ENCODE data around the gene IGSF9B. TPM values are rescaled to one million over a fixed set of nuclear protein-coding genes. Genes with fewer than 3 reads are reported as not detected.

IGSF9B gene
- total and polyA plus RNA-seq, 10 of the 15 experiments (the other 5 are each of a cell fraction or from before 2014, with no cell fraction given), result 0.03 to 3.7 (median 0.20) TPM; not detected in 2

DNA sequence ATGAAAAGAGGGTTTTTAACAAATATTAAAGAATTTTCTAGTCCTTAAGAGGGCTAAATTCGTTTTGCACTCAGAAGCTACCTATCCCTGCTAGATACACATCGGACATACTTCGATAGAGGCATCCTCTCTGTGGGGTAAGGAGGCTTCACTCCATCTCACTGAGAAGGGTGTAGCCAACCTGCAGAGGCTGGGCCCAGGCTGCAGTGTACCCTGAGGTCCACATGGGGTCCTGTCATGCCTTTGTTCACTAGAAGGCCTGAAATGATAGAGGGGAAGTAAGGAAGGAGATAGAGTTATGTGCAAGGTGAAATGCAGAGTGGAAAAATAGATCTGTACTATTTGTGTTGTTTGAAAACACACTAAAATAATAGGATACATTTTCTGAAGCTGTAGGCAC lies 45.6 kb downstream of the IGSF9B start:
- in situ Hi-C loops (cut with MboI), result no loop called here
- ChIA-PET CTCF (interaction anchor here (1.6 kb wide), 1 partner anchor 126 kb away, joined by 3 read pairs; no protein-coding TSS in a partner anchor), SMC1A (ENCODE audit: uncharacterized antibody, unreplicated experiment) (no interaction called here), POLR2A (no interaction called here), RAD21 (ENCODE audit: unreplicated experiment) (no interaction called here)
- 58% methylated on average over 3 of the region's 3 CpGs for WGBS (ENCODE audit: insufficient coverage, insufficient replicate concordance, low lambda C conversion rate, missing lambda C conversion rate)
- Histone ChIP-seq H3K4me2 (ENCODE audit: control insufficient read depth, insufficient read depth) (no peak overlapping the region), H3K27me3 (replicated peaks in 1 of 2; ENCODE audit: control insufficient read depth in 2 of 2, insufficient read depth in 2 of 2, low read length in 1 of 2) (no peaks in the 10 kb centered on the region), H3K9ac (ENCODE audit: control insufficient read depth, insufficient read depth, low read length) (no peak overlapping the region), H3K4me3 (no peak overlapping the region), H2AFZ (ENCODE audit: control insufficient read depth, low read depth, low read length) (no peak overlapping the region), H3K36me3 (ENCODE audit: control insufficient read depth in 2 of 2, insufficient read depth in 2 of 2, low read length in 1 of 2) (no peaks in the 10 kb centered on the region), H3K27ac (ENCODE audit: control insufficient read depth, insufficient read depth) (no peak overlapping the region), H3K4me1 (ENCODE audit: control insufficient read depth, insufficient read depth, low read length) (no peaks in the 10 kb centered on the region), H3K79me2 (ENCODE audit: control insufficient read depth, insufficient read depth, low read length) (no peaks in the 10 kb centered on the region), H3K9me3 (replicated peaks; ENCODE audit: control insufficient read depth, insufficient read depth, low read length) (no peaks in the 10 kb centered on the region), H4K20me1 (ENCODE audit: control insufficient read depth, insufficient read depth) (no peaks in the 10 kb centered on the region)
- intact Hi-C loops (cut with micrococcal nuclease; ENCODE audit: unreplicated experiment), result no loop called here
- ATAC-seq (peak; percentile 88), FAIRE-seq (peak; percentile 18), DNase-seq (ENCODE audit: low read depth, low spot score) (no peak)
- no TSS peak for BruUV-seq (replicated peaks)
- TF ChIP-seq, protein P1, sequence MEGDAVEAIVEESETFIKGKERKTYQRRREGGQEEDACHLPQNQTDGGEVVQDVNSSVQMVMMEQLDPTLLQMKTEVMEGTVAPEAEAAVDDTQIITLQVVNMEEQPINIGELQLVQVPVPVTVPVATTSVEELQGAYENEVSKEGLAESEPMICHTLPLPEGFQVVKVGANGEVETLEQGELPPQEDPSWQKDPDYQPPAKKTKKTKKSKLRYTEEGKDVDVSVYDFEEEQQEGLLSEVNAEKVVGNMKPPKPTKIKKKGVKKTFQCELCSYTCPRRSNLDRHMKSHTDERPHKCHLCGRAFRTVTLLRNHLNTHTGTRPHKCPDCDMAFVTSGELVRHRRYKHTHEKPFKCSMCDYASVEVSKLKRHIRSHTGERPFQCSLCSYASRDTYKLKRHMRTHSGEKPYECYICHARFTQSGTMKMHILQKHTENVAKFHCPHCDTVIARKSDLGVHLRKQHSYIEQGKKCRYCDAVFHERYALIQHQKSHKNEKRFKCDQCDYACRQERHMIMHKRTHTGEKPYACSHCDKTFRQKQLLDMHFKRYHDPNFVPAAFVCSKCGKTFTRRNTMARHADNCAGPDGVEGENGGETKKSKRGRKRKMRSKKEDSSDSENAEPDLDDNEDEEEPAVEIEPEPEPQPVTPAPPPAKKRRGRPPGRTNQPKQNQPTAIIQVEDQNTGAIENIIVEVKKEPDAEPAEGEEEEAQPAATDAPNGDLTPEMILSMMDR (IDR thresholded peaks at IDR 0.05 in 2 of 3, conservative IDR thresholded peaks at IDR 0.05 in 1 of 3; ENCODE audit: control insufficient read depth in 2 of 3, extremely low read depth in 1 of 3, insufficient read depth in 1 of 3, low read depth in 3 of 3, low read length in 3 of 3), result peak; percentile 15 to 41 (median 34); a peak in 3 of 6 replicates
- no peak for TF ChIP-seq NFYB (IDR thresholded peaks at IDR 0.05; ENCODE audit: insufficient read depth, low read depth, low read length)

DNA sequence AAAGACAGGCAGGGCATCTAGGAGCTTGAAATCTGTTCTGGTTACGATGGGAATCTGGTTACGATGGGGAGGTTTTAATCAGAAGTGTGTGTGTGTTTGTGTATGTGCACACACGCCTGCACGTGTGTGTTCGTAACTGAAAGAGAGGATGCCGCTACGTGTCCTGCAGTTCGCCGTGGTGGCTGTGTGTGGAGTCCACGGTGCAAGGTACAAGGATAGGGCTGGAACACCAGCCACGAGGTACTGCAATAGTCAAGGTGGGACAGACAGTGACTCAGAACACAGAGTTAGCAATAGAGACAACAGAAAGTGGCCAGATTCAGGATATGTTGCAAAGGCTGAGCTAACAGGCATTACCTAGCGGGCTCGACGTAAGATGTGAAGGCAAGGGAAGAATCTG lies 46.7 kb downstream of the IGSF9B start:
- H3K27ac ChIP-seq (ENCODE audit: control insufficient read depth, insufficient read depth), result no peak overlapping the region
- whole genome bisulfite sequencing (ENCODE audit: insufficient coverage, insufficient replicate concordance, low lambda C conversion rate, missing lambda C conversion rate), result 64% methylated on average over 14 of the region's 14 CpGs
- no peaks in the 10 kb centered on the region for H3K27me3 ChIP-seq (replicated peaks in 1 of 2; ENCODE audit: control insufficient read depth in 2 of 2, insufficient read depth in 2 of 2, low read length in 1 of 2)
- SMC1A ChIA-PET (ENCODE audit: uncharacterized antibody, unreplicated experiment), result no interaction called here
- no peak overlapping the region for H3K4me3 ChIP-seq
- no peak for FAIRE-seq
- no TSS peak for BruUV-seq (replicated peaks)
- H3K36me3 ChIP-seq (ENCODE audit: control insufficient read depth in 2 of 2, insufficient read depth in 2 of 2, low read length in 1 of 2), result no peaks in the 10 kb centered on the region
- no peak for ATAC-seq
- H4K20me1 ChIP-seq (ENCODE audit: control insufficient read depth, insufficient read depth), result no peaks in the 10 kb centered on the region
- H3K4me1 ChIP-seq (ENCODE audit: control insufficient read depth, insufficient read depth, low read length), result 0 out of 2 replicates have a peak, but pooled peaks cover 3% of the 10 kb centered on the region
- TF ChIP-seq, protein P2, sequence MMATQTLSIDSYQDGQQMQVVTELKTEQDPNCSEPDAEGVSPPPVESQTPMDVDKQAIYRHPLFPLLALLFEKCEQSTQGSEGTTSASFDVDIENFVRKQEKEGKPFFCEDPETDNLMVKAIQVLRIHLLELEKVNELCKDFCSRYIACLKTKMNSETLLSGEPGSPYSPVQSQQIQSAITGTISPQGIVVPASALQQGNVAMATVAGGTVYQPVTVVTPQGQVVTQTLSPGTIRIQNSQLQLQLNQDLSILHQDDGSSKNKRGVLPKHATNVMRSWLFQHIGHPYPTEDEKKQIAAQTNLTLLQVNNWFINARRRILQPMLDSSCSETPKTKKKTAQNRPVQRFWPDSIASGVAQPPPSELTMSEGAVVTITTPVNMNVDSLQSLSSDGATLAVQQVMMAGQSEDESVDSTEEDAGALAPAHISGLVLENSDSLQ (IDR thresholded peaks at IDR 0.05), result no peak
- TF ChIP-seq YY1 (IDR thresholded peaks at IDR 0.05; ENCODE audit: low read depth, low read length), result no peak
- TF ChIP-seq HDAC6 (IDR thresholded peaks at IDR 0.05; ENCODE audit: unreplicated experiment), result no peak
- TF ChIP-seq RUNX3 (IDR thresholded peaks at IDR 0.05; ENCODE audit: low read length), result no peak
- no peak for TF ChIP-seq ATF7 (IDR thresholded peaks at IDR 0.05; ENCODE audit: low read depth)
- TF ChIP-seq, protein P3, sequence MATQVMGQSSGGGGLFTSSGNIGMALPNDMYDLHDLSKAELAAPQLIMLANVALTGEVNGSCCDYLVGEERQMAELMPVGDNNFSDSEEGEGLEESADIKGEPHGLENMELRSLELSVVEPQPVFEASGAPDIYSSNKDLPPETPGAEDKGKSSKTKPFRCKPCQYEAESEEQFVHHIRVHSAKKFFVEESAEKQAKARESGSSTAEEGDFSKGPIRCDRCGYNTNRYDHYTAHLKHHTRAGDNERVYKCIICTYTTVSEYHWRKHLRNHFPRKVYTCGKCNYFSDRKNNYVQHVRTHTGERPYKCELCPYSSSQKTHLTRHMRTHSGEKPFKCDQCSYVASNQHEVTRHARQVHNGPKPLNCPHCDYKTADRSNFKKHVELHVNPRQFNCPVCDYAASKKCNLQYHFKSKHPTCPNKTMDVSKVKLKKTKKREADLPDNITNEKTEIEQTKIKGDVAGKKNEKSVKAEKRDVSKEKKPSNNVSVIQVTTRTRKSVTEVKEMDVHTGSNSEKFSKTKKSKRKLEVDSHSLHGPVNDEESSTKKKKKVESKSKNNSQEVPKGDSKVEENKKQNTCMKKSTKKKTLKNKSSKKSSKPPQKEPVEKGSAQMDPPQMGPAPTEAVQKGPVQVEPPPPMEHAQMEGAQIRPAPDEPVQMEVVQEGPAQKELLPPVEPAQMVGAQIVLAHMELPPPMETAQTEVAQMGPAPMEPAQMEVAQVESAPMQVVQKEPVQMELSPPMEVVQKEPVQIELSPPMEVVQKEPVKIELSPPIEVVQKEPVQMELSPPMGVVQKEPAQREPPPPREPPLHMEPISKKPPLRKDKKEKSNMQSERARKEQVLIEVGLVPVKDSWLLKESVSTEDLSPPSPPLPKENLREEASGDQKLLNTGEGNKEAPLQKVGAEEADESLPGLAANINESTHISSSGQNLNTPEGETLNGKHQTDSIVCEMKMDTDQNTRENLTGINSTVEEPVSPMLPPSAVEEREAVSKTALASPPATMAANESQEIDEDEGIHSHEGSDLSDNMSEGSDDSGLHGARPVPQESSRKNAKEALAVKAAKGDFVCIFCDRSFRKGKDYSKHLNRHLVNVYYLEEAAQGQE (IDR thresholded peaks at IDR 0.05; ENCODE audit: low read depth, low read length), result no peak
- H3K79me2 ChIP-seq (ENCODE audit: control insufficient read depth, insufficient read depth, low read length), result no peaks in the 10 kb centered on the region
- no peaks in the 10 kb centered on the region for H3K9me3 ChIP-seq (replicated peaks; ENCODE audit: control insufficient read depth, insufficient read depth, low read length)
- H3K9ac ChIP-seq (ENCODE audit: control insufficient read depth, insufficient read depth, low read length), result no peak overlapping the region
- in situ Hi-C loops (cut with MboI) (no loop called here), intact Hi-C loops (cut with micrococcal nuclease; ENCODE audit: unreplicated experiment) (no loop called here)
- RAD21 ChIA-PET (ENCODE audit: unreplicated experiment), result no interaction called here
- H3K4me2 ChIP-seq (ENCODE audit: control insufficient read depth, insufficient read depth), result no peak overlapping the region
- no peak overlapping the region for H2AFZ ChIP-seq (ENCODE audit: control insufficient read depth, low read depth, low read length)
- POLR2A ChIA-PET, result no interaction called here
- CTCF ChIA-PET, result interaction anchor here (1.6 kb wide), 1 partner anchor 127 kb away, joined by 3 read pairs; no protein-coding TSS in a partner anchor
- DNase-seq (ENCODE audit: low read depth, low spot score), result no peak
